Nephron (organoid): ENCODE results near the gene BMP8A.
A peak's percentile ranks its signal among the peaks of the same experiment; 100 is the strongest.
"Not testable (repeated sequence)": the region's sequence is repeated elsewhere in the genome, so short reads cannot be mapped to it uniquely, and the experiment has no call there.

Source experiments
- H3K27ac Mint-ChIP-seq, 3 experiments: 2 replicates each; pipeline ENCODE4 v1.8.0; 2020; ENCODE audit warnings: mixed read lengths in 3 of 3, mild to moderate bottlenecking in 2 of 3, moderate library complexity in 1 of 3
- H3K27me3 Mint-ChIP-seq: 2 replicates; pipeline ENCODE4 v1.8.0; 2021; ENCODE audit warnings: low read depth, mild to moderate bottlenecking, moderate library complexity, mixed read lengths
- H3K36me3 Mint-ChIP-seq: 2 replicates; pipeline ENCODE4 v1.8.0; 2020; ENCODE audit warnings: low read depth, mixed read lengths
- H3K4me1 Mint-ChIP-seq: 2 replicates; pipeline ENCODE4 v1.8.0; 2020; ENCODE audit warnings: mixed read lengths
- H3K4me3 Mint-ChIP-seq, 3 experiments: 2 replicates each; pipeline ENCODE4 v1.8.0; 2020; ENCODE audit warnings: mild to moderate bottlenecking in 3 of 3, mixed read lengths in 3 of 3, moderate library complexity in 2 of 3
- H3K9me3 Mint-ChIP-seq: 2 replicates; pipeline ENCODE4 v1.8.0; 2020; ENCODE audit warnings: mixed read lengths
- CTCF ChIP-seq, 3 experiments: fragments of 200-600 bp; sonication (generic); IDR thresholded peaks; one replicate each; pipeline ENCODE4 v1.5.0; 2021; ENCODE audit warnings: antibody characterized with exemption in 3 of 3; ENCODE audit not compliant: unreplicated experiment in 3 of 3

The BMP8A gene

GRCh38 chr1:39452081-39452480 is 39.4 kb upstream of the BMP8A start:
- no peak for TF ChIP-seq CTCF (IDR thresholded peaks at IDR 0.05; ENCODE audit: unreplicated experiment in 3 of 3)
- Mint-ChIP-seq H3K27ac (no peak overlapping the region), H3K4me1 (no peaks in the 10 kb centered on the region), H3K4me3 (no peak overlapping the region), H3K36me3 (peaks cover 89% of the 10 kb centered on the region), H3K27me3 (no peaks in the 10 kb centered on the region), H3K9me3 (no peaks in the 10 kb centered on the region)

DNA sequence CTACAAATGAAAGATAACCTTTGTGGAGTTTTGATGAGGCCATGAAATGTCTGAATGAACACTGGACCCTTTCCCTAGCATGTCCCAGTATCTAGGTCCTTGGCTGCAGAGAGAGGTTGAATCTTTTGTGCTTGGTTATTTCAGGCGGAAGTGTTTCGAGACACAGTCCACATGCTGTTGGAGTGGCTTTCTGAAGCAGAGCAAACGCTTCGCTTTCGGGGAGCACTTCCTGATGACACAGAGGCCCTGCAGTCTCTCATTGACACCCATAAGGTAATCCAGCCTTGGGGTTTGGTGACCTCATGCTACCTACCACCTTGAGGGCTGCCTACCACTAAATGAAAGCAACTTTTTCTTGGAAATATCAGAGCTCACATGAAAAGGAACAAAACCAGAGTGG is 38.9 kb upstream of the BMP8A start:
- no peaks in the 10 kb centered on the region for H3K4me1 Mint-ChIP-seq

DNA sequence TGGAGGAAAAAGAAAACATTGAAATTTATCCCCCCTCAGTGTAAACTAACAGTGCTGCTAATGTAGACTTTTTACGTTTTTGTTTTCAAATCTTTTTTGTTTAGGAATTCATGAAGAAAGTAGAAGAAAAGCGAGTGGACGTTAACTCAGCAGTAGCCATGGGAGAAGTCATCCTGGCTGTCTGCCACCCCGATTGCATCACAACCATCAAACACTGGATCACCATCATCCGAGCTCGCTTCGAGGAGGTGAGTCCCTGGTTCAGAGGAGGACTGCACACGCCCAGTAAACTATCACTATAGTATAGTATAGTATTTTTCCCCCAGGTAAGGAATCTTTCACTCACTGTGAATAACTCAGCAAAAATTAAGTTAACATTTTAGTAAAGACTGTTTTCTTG is 37.8 kb upstream of the BMP8A start:
- Mint-ChIP-seq H3K36me3 (peaks cover 90% of the 10 kb centered on the region), H3K27ac (no peak overlapping the region), H3K4me1 (no peaks in the 10 kb centered on the region), H3K4me3 (no peak overlapping the region), H3K9me3 (no peaks in the 10 kb centered on the region), H3K27me3 (no peaks in the 10 kb centered on the region)
- no peak for TF ChIP-seq CTCF (IDR thresholded peaks at IDR 0.05; ENCODE audit: unreplicated experiment in 3 of 3)

More for the DNA sequence above, 38.9 kb upstream of the BMP8A start:
- Mint-ChIP-seq H3K4me3 (no peak overlapping the region), H3K9me3 (no peaks in the 10 kb centered on the region), H3K36me3 (peaks cover 89% of the 10 kb centered on the region), H3K27ac (no peak overlapping the region), H3K27me3 (no peaks in the 10 kb centered on the region)
- no peak for TF ChIP-seq CTCF (IDR thresholded peaks at IDR 0.05; ENCODE audit: unreplicated experiment in 3 of 3)

- Mint-ChIP-seq H3K9me3 (no peaks in the 10 kb centered on the region), H3K27ac (no peak overlapping the region), H3K27me3 (no peaks in the 10 kb centered on the region), H3K4me3 (no peak overlapping the region), H3K4me1 (no peaks in the 10 kb centered on the region), H3K36me3 (peaks cover 92% of the 10 kb centered on the region)
- TF ChIP-seq CTCF (IDR thresholded peaks at IDR 0.05; ENCODE audit: unreplicated experiment in 3 of 3): no peak
Measured at GRCh38 chr1:39458991-39459390, 32.4 kb upstream of the BMP8A start.

DNA sequence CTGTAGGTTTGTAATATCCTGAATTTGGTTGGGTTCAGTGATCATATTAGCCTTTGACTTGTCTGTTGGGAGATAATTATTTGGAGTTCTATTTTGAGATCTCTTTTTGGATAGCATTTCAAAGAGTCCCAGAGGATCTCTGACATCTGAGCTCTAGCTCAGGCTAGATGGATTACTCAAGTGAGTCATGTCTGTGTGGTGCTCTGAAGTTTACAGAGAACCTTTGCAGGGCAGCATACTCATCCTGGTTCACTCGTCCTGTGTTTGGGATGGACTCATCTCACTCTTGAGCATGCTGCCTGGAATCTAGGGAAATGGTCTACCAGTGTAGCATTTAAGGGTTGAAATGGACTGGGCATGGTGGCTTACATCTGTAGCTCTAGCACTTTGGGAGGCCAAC is 29.4 kb upstream of the BMP8A start:
- no peak for TF ChIP-seq CTCF (IDR thresholded peaks at IDR 0.05; ENCODE audit: unreplicated experiment in 3 of 3)

DNA sequence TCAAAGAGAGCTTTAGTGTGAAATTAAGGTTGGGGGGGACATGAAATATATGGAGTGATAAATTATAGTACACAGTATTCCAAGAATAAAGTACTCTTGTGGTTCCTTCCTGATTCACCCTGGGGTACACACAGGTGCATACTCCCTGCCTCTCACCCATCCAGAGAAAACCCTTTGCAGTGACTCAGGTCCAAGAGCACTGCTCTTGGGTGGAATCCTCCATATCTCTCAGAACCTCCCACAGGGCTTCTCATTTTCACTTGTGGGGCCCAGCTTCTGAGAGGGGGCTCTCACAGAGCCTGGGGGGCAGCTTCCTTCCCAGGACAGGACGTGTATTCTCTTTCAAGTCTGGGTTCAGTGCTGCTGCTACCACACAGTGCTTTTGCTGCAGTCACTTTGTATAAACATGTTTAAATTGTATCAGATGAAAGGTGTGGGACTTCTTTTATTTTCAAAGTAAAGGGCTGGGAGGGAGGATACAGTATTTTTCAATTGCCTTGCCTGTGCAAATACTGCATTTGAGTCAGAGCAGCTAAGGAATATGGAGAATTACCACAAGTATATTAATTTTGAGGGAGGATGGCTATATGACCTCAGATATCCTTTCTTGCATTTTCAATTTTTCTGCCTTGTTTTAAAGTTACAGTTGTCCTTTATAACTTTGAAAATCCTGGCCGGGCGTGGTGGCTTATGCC is 24.9 kb upstream of the BMP8A start:
- Mint-ChIP-seq H3K4me1 (peaks cover 5% of the 10 kb centered on the region), H3K27ac (peak overlapping the region in 2 of 3 experiments; percentile 36 to 82), H3K36me3 (peaks cover 72% of the 10 kb centered on the region), H3K4me3 (no peak overlapping the region), H3K27me3 (no peaks in the 10 kb centered on the region), H3K9me3 (no peaks in the 10 kb centered on the region)
- no peak for TF ChIP-seq CTCF (IDR thresholded peaks at IDR 0.05; ENCODE audit: unreplicated experiment in 3 of 3)

More for the DNA sequence above, 29.4 kb upstream of the BMP8A start:
- Mint-ChIP-seq H3K36me3 (peaks cover 90% of the 10 kb centered on the region), H3K27me3 (no peaks in the 10 kb centered on the region), H3K4me3 (no peak overlapping the region), H3K27ac (no peak overlapping the region), H3K9me3 (no peaks in the 10 kb centered on the region), H3K4me1 (peaks cover under 1% of the 10 kb centered on the region)

DNA sequence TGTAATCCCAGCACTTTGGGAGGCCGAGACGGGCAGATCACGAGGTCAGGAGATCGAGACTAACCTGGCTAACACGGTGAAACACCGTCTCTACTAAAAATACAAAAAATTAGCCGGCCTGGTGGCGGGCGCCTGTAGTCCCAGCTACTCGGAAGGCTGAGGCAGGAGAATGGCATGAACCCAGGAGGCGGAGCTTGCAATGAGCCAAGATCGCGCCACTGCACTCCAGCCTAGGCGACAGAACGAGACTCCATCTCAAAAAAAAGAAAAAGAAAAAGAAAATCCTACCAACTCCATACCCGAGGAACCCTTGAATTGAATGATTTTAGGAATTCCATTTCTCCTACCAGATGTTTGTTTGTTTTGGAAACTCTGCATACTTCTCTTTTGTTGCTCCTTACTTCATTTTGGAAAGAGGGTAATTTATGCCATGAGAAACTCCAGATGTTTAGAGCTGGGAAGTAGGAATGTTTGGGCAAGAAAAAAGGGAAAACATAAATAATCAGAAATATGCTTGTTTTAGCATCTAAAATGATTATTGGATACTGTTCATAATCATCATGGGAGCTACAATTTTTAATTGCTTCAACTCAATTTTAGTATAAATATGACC is 24.2 kb upstream of the BMP8A start:
- Mint-ChIP-seq H3K27ac (peak overlapping the region in 2 of 3 experiments; percentile 36 to 82), H3K36me3 (peaks cover 69% of the 10 kb centered on the region)
- not testable (repeated sequence) for H3K4me3 Mint-ChIP-seq, H3K9me3 Mint-ChIP-seq, H3K4me1 Mint-ChIP-seq, H3K27me3 Mint-ChIP-seq
